Right lobe of liver (tissue), 6 donors: ENCODE data around the gene DUSP11. TPM values are rescaled to one million over a fixed set of nuclear protein-coding genes. Genes with fewer than 3 reads are reported as not detected.

Source experiments
- ATAC-seq, 4 donors: fragments of 200-7000 bp; cut with Tn5 transposase; one replicate each; pipeline ENCODE4 v1.9.1; 2020; ENCODE audit warnings: mild to moderate bottlenecking in 4 of 4, moderate library complexity in 4 of 4
- DNase-seq, 3 donors: peaks; one replicate each; pipeline ENCODE4 v3.0.0-alpha.2; 2020
- H3K27ac ChIP-seq, 3 donors: fragments of 200-600 bp; one replicate each; pipeline ENCODE4 v1.8.0; 2022
- H3K27me3 ChIP-seq, 2 donors: fragments of 200-600 bp; one replicate each; pipeline ENCODE4 v1.8.0; 2022
- H3K36me3 ChIP-seq, 4 donors: fragments of 200-600 bp; sonication (generic) in 1 of 4; one replicate each; pipeline versions ENCODE4 v1.5.1 to v1.8.0; 2017 to 2022; ENCODE audit warnings: control low read depth in 1 of 4
- H3K4me1 ChIP-seq, 4 donors: fragments of 200-600 bp; sonication (generic) in 1 of 4; one replicate each; pipeline versions ENCODE4 v1.5.1 to v1.8.0; 2017 to 2022; ENCODE audit warnings: control low read depth in 1 of 4
- H3K4me3 ChIP-seq, 3 donors: fragments of 200-600 bp; one replicate each; pipeline ENCODE4 v1.8.0; 2022
- H3K9me3 ChIP-seq, 4 donors: fragments of 200-600 bp; sonication (generic) in 1 of 4; one replicate each; pipeline versions ENCODE4 v1.5.1 to v1.8.0; 2017 to 2022; ENCODE audit warnings: control low read depth in 1 of 4
- POLR2A ChIP-seq: fragments of 450-650 bp; IDR thresholded peaks from one replicate; pipeline ENCODE4 v1.6.1; 2017; ENCODE audit warnings: antibody characterized with exemption, mild to moderate bottlenecking
- WGBS: methylation state at CpG from one replicate; pipeline ENCODE4 v1.1.6; 2018; ENCODE audit warnings: low coverage, low lambda C conversion rate; ENCODE audit not compliant: insufficient coverage; ENCODE audit errors: missing lambda C conversion rate; 5-methylcytosine and 5-hydroxymethylcytosine counted together
- intact Hi-C, 2 donors: fragments of 100-400 bp; cut with DNase I; formaldehyde crosslinking; loops; one replicate each; pipeline versions ENCODE4 v1.11.2 to v1.14.1; 2022
- total RNA-seq, 6 experiments: library from RNA; depleted of rRNA in 2 of 6; stranded (reverse); fragments of >200 nt in 2 of 6; fragmentation: NEBNext Ultra II Directional in 3 of 6; extraction: Animal tissue kit (Norgen Biotek cat#: 25700) in 3 of 6; gene quantifications; one replicate each; pipeline versions ENCODE4 v1.1.0 to v1.2.4, GENCODE V29; 2016 to 2023
- TF ChIP-seq, protein P1 (sequence below), 4 donors: fragments of 200-600 bp in 3 of 4; fragments of 450-650 bp in 1 of 4; IDR thresholded peaks; one replicate each; pipeline versions ENCODE4 v1.5.1 to v1.8.0; 2016 to 2022; ENCODE audit warnings: antibody characterized with exemption in 4 of 4, mild to moderate bottlenecking in 2 of 4
- donor health status: DM: no; HTN: yes; CAD: no.
- donor health status: DM: no; HTN: no; CAD: no.
- donor health status: DM: no; HTN: no; CAD: no.
- donor health status: DM: no; HTN: yes; CAD: no.
- donor health status: DM: no; HTN: yes; CAD: no.

Gene DUSP11
- total RNA-seq, 6 experiments from 2014 or later: 5.7 to 14.2 (median 9.1) TPM

DNA sequence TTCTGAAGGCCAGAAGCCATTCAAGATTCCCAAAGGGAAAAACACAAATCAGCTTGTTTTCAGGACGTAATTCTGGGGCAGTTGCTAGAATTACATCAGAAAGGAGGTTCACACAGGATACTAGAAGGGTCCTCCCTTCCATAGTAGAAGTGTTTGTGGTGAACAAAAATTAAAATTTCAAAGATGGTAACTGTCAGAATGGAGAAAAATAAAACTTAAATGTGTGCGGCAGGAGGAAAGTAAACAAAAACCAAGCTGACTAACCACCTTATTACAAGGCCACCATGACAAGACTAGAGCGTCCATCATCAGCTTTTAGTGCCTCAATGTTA lies 33.1 kb downstream of the DUSP11 start:
- Histone ChIP-seq H3K4me1 (no peaks in the 10 kb centered on the region), H3K9me3 (no peaks in the 10 kb centered on the region), H3K36me3 (peaks cover 0 to 11% (median 0%) of the 10 kb centered on the region in 4 donors), H3K4me3 (no peak overlapping the region), H3K27me3 (no peaks in the 10 kb centered on the region), H3K27ac (no peak overlapping the region)
- no peak for TF ChIP-seq POLR2A
- TF ChIP-seq, protein P1, sequence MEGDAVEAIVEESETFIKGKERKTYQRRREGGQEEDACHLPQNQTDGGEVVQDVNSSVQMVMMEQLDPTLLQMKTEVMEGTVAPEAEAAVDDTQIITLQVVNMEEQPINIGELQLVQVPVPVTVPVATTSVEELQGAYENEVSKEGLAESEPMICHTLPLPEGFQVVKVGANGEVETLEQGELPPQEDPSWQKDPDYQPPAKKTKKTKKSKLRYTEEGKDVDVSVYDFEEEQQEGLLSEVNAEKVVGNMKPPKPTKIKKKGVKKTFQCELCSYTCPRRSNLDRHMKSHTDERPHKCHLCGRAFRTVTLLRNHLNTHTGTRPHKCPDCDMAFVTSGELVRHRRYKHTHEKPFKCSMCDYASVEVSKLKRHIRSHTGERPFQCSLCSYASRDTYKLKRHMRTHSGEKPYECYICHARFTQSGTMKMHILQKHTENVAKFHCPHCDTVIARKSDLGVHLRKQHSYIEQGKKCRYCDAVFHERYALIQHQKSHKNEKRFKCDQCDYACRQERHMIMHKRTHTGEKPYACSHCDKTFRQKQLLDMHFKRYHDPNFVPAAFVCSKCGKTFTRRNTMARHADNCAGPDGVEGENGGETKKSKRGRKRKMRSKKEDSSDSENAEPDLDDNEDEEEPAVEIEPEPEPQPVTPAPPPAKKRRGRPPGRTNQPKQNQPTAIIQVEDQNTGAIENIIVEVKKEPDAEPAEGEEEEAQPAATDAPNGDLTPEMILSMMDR (IDR thresholded peaks at IDR 0.05): no peak
- WGBS: 94% methylated on average over 3 of the region's 3 CpGs
- no peak for ATAC-seq
- DNase-seq: no peak
- intact Hi-C loops: no loop called here

DNA sequence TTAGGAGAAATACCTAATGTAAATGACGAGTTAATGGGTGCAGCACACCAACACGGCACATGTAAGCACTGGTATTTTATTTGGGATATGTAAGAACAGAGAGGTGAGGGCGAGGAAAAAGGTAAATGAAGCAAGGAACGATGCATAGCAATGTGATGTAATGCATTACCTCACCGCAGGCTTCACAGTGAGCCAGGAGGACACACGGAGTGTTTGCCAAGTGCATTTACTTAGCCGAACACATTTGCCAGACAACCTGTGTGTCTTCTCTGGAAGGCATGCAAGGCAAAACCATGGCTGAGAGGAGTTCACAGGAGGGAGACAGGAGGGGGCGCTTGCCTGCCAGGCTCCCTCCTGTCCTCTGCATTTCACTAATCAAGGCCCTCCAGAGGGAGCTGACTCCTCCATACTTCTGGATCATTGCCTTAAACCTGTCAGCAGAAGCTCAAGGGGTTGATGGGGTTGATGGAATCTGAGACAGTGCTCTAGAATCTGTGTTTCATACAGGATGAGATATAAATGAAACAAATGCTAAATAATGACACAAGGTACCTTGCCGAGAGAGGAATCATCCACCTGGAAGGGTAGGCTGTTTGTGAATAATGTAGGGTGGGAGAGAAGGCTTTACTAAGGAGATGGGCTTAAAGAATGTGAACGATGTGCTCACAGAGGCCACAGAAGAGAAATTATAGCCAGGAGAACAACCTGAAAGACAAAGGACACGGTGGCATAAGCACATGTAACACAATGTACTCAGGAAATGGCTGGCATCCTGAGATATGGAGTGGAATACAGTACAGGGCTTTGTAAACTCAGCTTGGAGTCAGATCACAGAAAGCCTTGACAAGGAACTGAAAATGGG lies 33.7 kb downstream of the DUSP11 start:
- WGBS: 89% methylated on average over 10 of the region's 11 CpGs
- no peaks in the 10 kb centered on the region for H3K9me3 ChIP-seq
- TF ChIP-seq, protein P1 (IDR thresholded peaks at IDR 0.05): no peak
- TF ChIP-seq POLR2A: no peak
- intact Hi-C loops: no loop called here
- peaks cover 0 to 10% (median 0%) of the 10 kb centered on the region in 4 donors for H3K36me3 ChIP-seq
- H3K27ac ChIP-seq: no peak overlapping the region
- DNase-seq (no peak), ATAC-seq (no peak)
- H3K4me1 ChIP-seq: no peaks in the 10 kb centered on the region
- H3K27me3 ChIP-seq: no peaks in the 10 kb centered on the region
- no peak overlapping the region for H3K4me3 ChIP-seq

DNA sequence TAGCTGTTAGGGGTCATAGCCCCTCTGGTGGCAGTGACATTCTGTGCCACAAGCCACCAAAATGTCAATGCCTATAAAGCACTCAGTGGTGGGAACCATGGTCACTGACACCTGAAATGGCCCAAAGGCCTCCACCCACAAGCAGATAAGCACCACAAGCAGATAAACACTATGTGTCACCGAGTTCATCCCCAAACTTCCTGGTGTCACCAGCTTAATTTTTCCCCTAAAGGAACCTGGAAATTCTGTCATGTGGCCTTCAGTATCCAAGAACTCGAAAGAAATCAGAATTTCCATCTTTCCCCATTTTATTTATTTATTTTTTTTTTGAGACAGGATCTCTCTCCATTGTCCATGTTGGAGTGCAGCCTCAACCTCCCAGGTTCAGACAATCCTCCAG lies 39.1 kb downstream of the DUSP11 start:
- H3K27me3 ChIP-seq: no peaks in the 10 kb centered on the region
- DNase-seq (no peak), ATAC-seq (no peak)
- no peaks in the 10 kb centered on the region for H3K9me3 ChIP-seq
- 93% methylated on average over 2 of the region's 2 CpGs for WGBS
- no peaks in the 10 kb centered on the region for H3K36me3 ChIP-seq
- no peak overlapping the region for H3K27ac ChIP-seq
- no peak overlapping the region for H3K4me3 ChIP-seq
- H3K4me1 ChIP-seq: peaks cover 0 to 13% (median 4%) of the 10 kb centered on the region in 4 donors
- no peak for TF ChIP-seq POLR2A
- TF ChIP-seq, protein P1 (IDR thresholded peaks at IDR 0.05): no peak
- intact Hi-C loops: no loop called here

DNA sequence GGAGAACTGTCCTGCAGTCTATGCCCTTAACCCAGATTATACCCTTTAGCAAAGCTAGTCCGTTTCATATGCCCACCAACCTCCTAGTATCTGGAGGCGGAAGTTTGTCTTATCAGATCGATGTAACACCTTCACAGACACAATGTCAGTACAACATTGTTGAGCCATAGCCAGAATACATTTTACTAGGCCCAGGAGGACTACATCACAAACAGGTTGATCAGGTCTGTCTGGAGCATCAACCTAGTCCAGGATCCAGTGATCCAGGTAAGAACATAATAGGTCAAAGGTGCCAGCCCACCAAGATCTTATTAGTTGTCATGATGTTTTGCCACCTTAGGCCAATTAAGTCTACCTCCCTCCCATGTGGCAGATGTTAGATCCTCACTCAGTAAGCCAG lies 40.8 kb downstream of the DUSP11 start:
- WGBS: 80% methylated on average over 1 of the region's 3 CpGs
- Histone ChIP-seq H3K27me3 (no peaks in the 10 kb centered on the region), H3K4me3 (no peak overlapping the region), H3K9me3 (no peaks in the 10 kb centered on the region), H3K4me1 (peaks cover 0 to 13% (median 4%) of the 10 kb centered on the region in 4 donors), H3K36me3 (peaks cover 0 to 3% (median 0%) of the 10 kb centered on the region in 4 donors), H3K27ac (no peak overlapping the region)
- intact Hi-C loops: no loop called here
- DNase-seq (no peak), ATAC-seq (no peak)
- no peak for TF ChIP-seq POLR2A
- TF ChIP-seq, protein P1 (IDR thresholded peaks at IDR 0.05): no peak
